Measurements from ENCODE around the gene CXCL6.

Gene CXCL6

GRCh38 chr4:73843369-73843768, 6.9 kb downstream of the CXCL6 start:
- DNase-seq (ENCODE audit: low spot score), result no peak

GRCh38 chr4:73844345-73844744, 7.9 kb downstream of the CXCL6 start:
- DNase-seq (ENCODE audit: low spot score), result no peak

- DNase-seq (ENCODE audit: low spot score), result no peak
Observed at GRCh38 chr4:73844806-73845205, 8.3 kb downstream of the CXCL6 start.

GRCh38 chr4:73847526-73848182, 11.2 kb downstream of the CXCL6 start:
- DNase-seq (ENCODE audit: low spot score), result no peak

GRCh38 chr4:73848183-73848777, 11.8 kb downstream of the CXCL6 start:
- DNase-seq (ENCODE audit: low spot score), result no peak

GRCh38 chr4:73850261-73850970, 13.9 kb downstream of the CXCL6 start:
- DNase-seq (ENCODE audit: low spot score), result no peak

GRCh38 chr4:73851293-73851692, 14.8 kb downstream of the CXCL6 start:
- no peak for DNase-seq (ENCODE audit: low spot score)

GRCh38 chr4:73852771-73853170, 16.3 kb downstream of the CXCL6 start:
- DNase-seq (ENCODE audit: low spot score), result no peak

- no peak for DNase-seq (ENCODE audit: low spot score)
Observed at GRCh38 chr4:73853246-73853704, 16.8 kb downstream of the CXCL6 start, which contains the start of gene PF4V1. Gene PF4V1 (plus strand): TSS chr4:73853296. CDS start chr4:73853363, 67 bp downstream.

- no peak for DNase-seq (ENCODE audit: low spot score)
Observed at GRCh38 chr4:73853718-73854473, 17.4 kb downstream of the CXCL6 start.

- no peak for DNase-seq (ENCODE audit: low spot score)
Observed at GRCh38 chr4:73855406-73855805, 18.9 kb downstream of the CXCL6 start.

- DNase-seq (ENCODE audit: low spot score), result no peak
Observed at GRCh38 chr4:73856518-73856917, 20.0 kb downstream of the CXCL6 start.

- no peak for DNase-seq (ENCODE audit: low spot score)
Observed at GRCh38 chr4:73859614-73860088, 23.2 kb downstream of the CXCL6 start.

- DNase-seq (ENCODE audit: low spot score), result no peak
Observed at GRCh38 chr4:73860181-73860580, 23.7 kb downstream of the CXCL6 start.

GRCh38 chr4:73860917-73861316, 24.4 kb downstream of the CXCL6 start:
- no peak for DNase-seq (ENCODE audit: low spot score)

- DNase-seq (ENCODE audit: low spot score), result no peak
Observed at GRCh38 chr4:73862322-73862721, 25.8 kb downstream of the CXCL6 start.

GRCh38 chr4:73864365-73864764, 27.9 kb downstream of the CXCL6 start:
- DNase-seq (ENCODE audit: low spot score), result no peak

- no peak for DNase-seq (ENCODE audit: low spot score)
Observed at GRCh38 chr4:73864961-73865360, 28.5 kb downstream of the CXCL6 start.

GRCh38 chr4:73865431-73866096, 29.1 kb downstream of the CXCL6 start:
- no peak for DNase-seq (ENCODE audit: low spot score)

- DNase-seq (ENCODE audit: low spot score), result no peak
Observed at GRCh38 chr4:73866246-73866645, 29.8 kb downstream of the CXCL6 start.

GRCh38 chr4:73867783-73868182, 31.3 kb downstream of the CXCL6 start:
- DNase-seq (ENCODE audit: low spot score), result no peak
